Measurements from ENCODE around the gene PLCH2. TPM values are rescaled to one million over a fixed set of nuclear protein-coding genes. Genes with fewer than 3 reads are reported as not detected.

Gene PLCH2
- total and polyA plus RNA-seq, 7 donors = 0.04 to 0.60 (median 0.09) TPM; not detected in 1

- intact Hi-C loops (cut with DNase I) = loop anchor here in 1 of 2 donors (5.0 kb wide), 1 partner anchor 84 kb away; no protein-coding TSS in a partner anchor
- Histone ChIP-seq H3K27me3 (ENCODE audit: insufficient read depth in 3 of 3, low read length in 2 of 3) (peaks cover 3 to 59% (median 22%) of the 10 kb centered on the region in 3 donors), H3K36me3 (ENCODE audit: insufficient read depth in 1 of 2, low read depth in 1 of 2) (no peaks in the 10 kb centered on the region), H3K27ac (no peak overlapping the region), H3K4me3 (no peak overlapping the region), H3K9me3 (no peaks in the 10 kb centered on the region), H3K4me1 (no peaks in the 10 kb centered on the region)
- no peak for TF ChIP-seq CTCF (IDR thresholded peaks at IDR 0.05)
- DNase-seq (no peak), ATAC-seq (no peak)
- WGBS, 3 donors = 45 to 48% (median 45%) methylated on average over 15 of the region's 15 CpGs
These were observed 13.3 kb upstream of the PLCH2 start for GRCh38 chr1:2462819-2463218.

- H3K27ac ChIP-seq = no peak overlapping the region
- H3K4me3 ChIP-seq = no peak overlapping the region
- H3K9me3 ChIP-seq = no peaks in the 10 kb centered on the region
- peaks cover 3 to 64% (median 22%) of the 10 kb centered on the region in 3 donors for H3K27me3 ChIP-seq (ENCODE audit: insufficient read depth in 3 of 3, low read length in 2 of 3)
- no peaks in the 10 kb centered on the region for H3K4me1 ChIP-seq
- no peaks in the 10 kb centered on the region for H3K36me3 ChIP-seq (ENCODE audit: insufficient read depth in 1 of 2, low read depth in 1 of 2)
- TF ChIP-seq CTCF (IDR thresholded peaks at IDR 0.05) = no peak
- DNase-seq (no peak), ATAC-seq (no peak)
- intact Hi-C loops (cut with DNase I) = loop anchor here in 1 of 2 donors (5.0 kb wide), 1 partner anchor 84 kb away; no protein-coding TSS in a partner anchor
- 13 to 18% (median 15%) methylated on average over 17 of the region's 17 CpGs for WGBS, 3 donors
These were observed 12.7 kb upstream of the PLCH2 start for GRCh38 chr1:2463396-2463795.

GRCh38 chr1:2465371-2466269 is 10.5 kb upstream of the PLCH2 start:
- no peaks in the 10 kb centered on the region for H3K4me1 ChIP-seq

GRCh38 chr1:2466270-2466665 is 9.8 kb upstream of the PLCH2 start:
- WGBS, 3 donors = 46 to 63% (median 57%) methylated on average over 9 to 12 of the region's 12 CpGs
- Histone ChIP-seq H3K27ac (no peak overlapping the region), H3K4me1 (no peaks in the 10 kb centered on the region), H3K27me3 (ENCODE audit: insufficient read depth in 3 of 3, low read length in 2 of 3) (peaks cover 3 to 85% (median 24%) of the 10 kb centered on the region in 3 donors), H3K36me3 (ENCODE audit: insufficient read depth in 1 of 2, low read depth in 1 of 2) (no peaks in the 10 kb centered on the region), H3K9me3 (no peaks in the 10 kb centered on the region), H3K4me3 (no peak overlapping the region)
- intact Hi-C loops (cut with DNase I) = no loop called here
- no peak for TF ChIP-seq CTCF (IDR thresholded peaks at IDR 0.05)
- no peak for DNase-seq
- no peak for ATAC-seq

More at GRCh38 chr1:2465371-2466269, 10.5 kb upstream of the PLCH2 start:
- Histone ChIP-seq H3K27me3 (ENCODE audit: insufficient read depth in 3 of 3, low read length in 2 of 3) (peaks cover 3 to 78% (median 25%) of the 10 kb centered on the region in 3 donors), H3K4me3 (no peak overlapping the region), H3K36me3 (ENCODE audit: insufficient read depth in 1 of 2, low read depth in 1 of 2) (no peaks in the 10 kb centered on the region), H3K27ac (no peak overlapping the region), H3K9me3 (no peaks in the 10 kb centered on the region)
- ATAC-seq = no peak
- no peak for TF ChIP-seq CTCF (IDR thresholded peaks at IDR 0.05)
- DNase-seq = no peak
- 58 to 65% (median 61%) methylated on average over 33 of the region's 33 CpGs for WGBS, 3 donors
- intact Hi-C loops (cut with DNase I) = no loop called here

Data from psoas muscle (tissue), 8 donors.